Camera-type eye (tissue), 1 donor: Measurements from ENCODE around the gene MAGEC2. TPM values are rescaled to one million over a fixed set of nuclear protein-coding genes. Genes with fewer than 3 reads are reported as not detected.

ENCODE experiments used
- total RNA-seq: library from RNA; depleted of rRNA; stranded (reverse); fragments of >200 nt; gene quantifications from one replicate; pipeline ENCODE4 v1.2.3, GENCODE V29; 2014

MAGEC2 gene
- not detected for total RNA-seq

GRCh38 chrX:142204522-142205433, at the start of gene MAGEC2:
MAGEC2 (minus strand) TSS chrX:142205290; CDS start chrX:142203987, 1,303 bp downstream.

